Measurements from ENCODE around the gene KIF1B. TPM values are rescaled to one million over a fixed set of nuclear protein-coding genes. Genes with fewer than 3 reads are reported as not detected.

Gene KIF1B
- total and polyA plus RNA-seq, 9 donors, result 11.5 to 44.2 (median 37.2) TPM

DNA sequence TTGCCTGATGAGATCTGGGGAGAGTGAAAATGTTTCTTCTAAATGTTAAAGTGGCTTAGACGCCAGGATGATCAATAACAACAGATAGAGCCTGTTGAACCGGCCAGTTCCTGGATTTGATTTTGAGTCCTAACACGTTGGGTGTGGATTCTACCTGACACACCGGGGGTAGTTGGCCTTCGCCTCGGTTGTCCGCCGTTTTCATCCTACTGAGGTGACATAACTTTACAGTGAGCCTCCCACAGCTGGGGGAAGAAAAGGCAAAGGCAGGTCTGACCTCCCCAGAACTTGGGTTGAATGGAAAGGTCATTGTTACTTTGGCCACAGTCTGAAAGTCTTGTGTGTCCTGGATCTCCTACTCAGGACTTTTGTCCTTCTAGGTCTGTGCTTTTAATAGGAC lies 189.6 kb downstream of the KIF1B start:
- no peak for DNase-seq
- H3K36me3 ChIP-seq, result no peaks in the 10 kb centered on the region
- 34 to 39% (median 35%) methylated on average over 8 of the region's 8 CpGs for WGBS, 3 donors

DNA sequence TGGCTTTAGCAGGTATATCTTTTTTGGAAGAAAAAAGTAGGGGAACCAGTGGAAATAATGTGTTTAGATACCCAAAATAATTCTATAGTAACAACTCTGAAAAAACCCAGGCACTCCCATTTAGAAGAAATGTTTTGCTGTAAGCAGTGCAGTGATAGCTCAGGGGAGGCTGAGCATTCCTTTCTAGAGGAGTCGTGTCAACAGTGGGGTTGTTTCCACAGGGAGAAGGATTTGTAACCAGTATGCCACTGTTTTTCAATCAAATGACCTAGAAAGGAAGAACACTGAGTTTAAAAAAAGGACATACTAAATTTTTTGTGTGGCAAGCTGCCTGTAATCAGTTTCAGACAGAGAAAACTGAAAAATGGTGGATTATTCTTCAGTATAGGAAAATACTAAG lies 190.9 kb downstream of the KIF1B start:
- TF ChIP-seq, protein P1, sequence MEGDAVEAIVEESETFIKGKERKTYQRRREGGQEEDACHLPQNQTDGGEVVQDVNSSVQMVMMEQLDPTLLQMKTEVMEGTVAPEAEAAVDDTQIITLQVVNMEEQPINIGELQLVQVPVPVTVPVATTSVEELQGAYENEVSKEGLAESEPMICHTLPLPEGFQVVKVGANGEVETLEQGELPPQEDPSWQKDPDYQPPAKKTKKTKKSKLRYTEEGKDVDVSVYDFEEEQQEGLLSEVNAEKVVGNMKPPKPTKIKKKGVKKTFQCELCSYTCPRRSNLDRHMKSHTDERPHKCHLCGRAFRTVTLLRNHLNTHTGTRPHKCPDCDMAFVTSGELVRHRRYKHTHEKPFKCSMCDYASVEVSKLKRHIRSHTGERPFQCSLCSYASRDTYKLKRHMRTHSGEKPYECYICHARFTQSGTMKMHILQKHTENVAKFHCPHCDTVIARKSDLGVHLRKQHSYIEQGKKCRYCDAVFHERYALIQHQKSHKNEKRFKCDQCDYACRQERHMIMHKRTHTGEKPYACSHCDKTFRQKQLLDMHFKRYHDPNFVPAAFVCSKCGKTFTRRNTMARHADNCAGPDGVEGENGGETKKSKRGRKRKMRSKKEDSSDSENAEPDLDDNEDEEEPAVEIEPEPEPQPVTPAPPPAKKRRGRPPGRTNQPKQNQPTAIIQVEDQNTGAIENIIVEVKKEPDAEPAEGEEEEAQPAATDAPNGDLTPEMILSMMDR (IDR thresholded peaks at IDR 0.05), result no peak
- TF ChIP-seq EP300 (IDR thresholded peaks at IDR 0.05), result no peak
- no peak for TF ChIP-seq POLR2A (IDR thresholded peaks at IDR 0.05)
- no peaks in the 10 kb centered on the region for H3K27me3 ChIP-seq
- intact Hi-C loops (cut with DNase I), result no loop called here
- H3K27ac ChIP-seq, result no peak overlapping the region
- WGBS, 3 donors, result 13 to 19% (median 16%) methylated on average over 1 of the region's 1 CpG
- peaks cover 9% of the 10 kb centered on the region for H3K4me1 ChIP-seq (ENCODE audit: insufficient read depth)
- no peak overlapping the region for H3K4me3 ChIP-seq
- no peak for DNase-seq
- H3K9me3 ChIP-seq, result no peaks in the 10 kb centered on the region
- H3K36me3 ChIP-seq, result no peaks in the 10 kb centered on the region

More for the DNA sequence above, 189.6 kb downstream of the KIF1B start:
- no peaks in the 10 kb centered on the region for H3K9me3 ChIP-seq
- H3K4me3 ChIP-seq, result peak overlapping the region; percentile 62
- no peak for TF ChIP-seq EP300 (IDR thresholded peaks at IDR 0.05)
- TF ChIP-seq, protein P1 (IDR thresholded peaks at IDR 0.05), result no peak
- no peak for TF ChIP-seq POLR2A (IDR thresholded peaks at IDR 0.05)
- H3K27me3 ChIP-seq, result no peaks in the 10 kb centered on the region
- H3K4me1 ChIP-seq (ENCODE audit: insufficient read depth), result peaks cover 9% of the 10 kb centered on the region
- H3K27ac ChIP-seq, result no peak overlapping the region
- intact Hi-C loops (cut with DNase I), result no loop called here

DNA sequence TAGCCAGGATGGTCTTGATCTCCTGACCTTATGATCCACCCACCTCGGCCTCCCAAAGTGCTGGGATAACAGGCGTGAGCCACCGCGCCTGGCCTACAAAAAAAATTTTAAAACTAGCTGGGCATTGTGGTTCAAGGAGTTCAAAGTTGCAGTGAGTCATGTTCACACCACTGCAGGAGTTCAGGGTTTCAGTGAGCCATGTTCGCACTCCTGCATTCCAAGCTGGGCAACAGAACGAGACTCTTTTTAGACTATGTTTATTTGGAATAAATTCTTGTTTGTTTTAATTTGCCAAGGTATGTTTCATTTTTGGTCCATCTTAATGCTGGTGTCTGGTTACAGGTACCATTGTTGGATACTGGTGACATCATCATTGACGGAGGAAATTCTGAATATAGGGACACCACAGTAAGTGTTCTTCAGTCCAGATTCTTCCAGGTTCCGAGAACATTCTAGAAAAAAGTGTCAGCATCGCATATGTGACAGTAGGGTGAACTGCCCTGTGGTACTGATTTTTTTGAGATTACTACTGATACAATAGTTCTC lies 192.4 kb downstream of the KIF1B start:
- Histone ChIP-seq H3K36me3 (no peaks in the 10 kb centered on the region), H3K27ac (no peak overlapping the region), H3K4me3 (no peak overlapping the region), H3K27me3 (no peaks in the 10 kb centered on the region), H3K4me1 (ENCODE audit: insufficient read depth) (peaks cover 7% of the 10 kb centered on the region), H3K9me3 (no peaks in the 10 kb centered on the region)
- 91 to 95% (median 94%) methylated on average over 9 of the region's 9 CpGs for WGBS, 3 donors
- DNase-seq, result no peak
- TF ChIP-seq EP300 (IDR thresholded peaks at IDR 0.05) (no peak), POLR2A (IDR thresholded peaks at IDR 0.05) (no peak)
- TF ChIP-seq, protein P1 (IDR thresholded peaks at IDR 0.05), result no peak
- intact Hi-C loops (cut with DNase I), result no loop called here

DNA sequence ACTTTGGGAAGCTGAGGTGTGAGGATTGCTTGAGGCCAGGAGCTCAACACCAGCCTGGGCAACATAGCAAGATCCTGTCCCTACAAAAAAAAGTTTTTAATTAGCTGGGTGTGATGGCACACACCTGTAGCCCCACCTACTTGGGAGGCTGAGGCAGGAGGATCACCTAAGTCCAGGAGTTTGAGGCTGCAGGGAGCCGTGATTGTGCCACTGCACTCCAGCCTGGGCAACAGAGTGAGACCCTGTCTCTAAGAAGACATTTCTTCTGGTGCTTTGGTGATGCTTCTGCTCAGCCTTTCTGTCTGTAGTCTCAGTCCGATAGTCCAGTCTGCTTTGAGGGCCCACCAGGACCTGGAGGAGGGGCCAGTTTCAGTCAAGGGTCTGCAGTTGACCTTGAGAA lies 196.8 kb downstream of the KIF1B start:
- Histone ChIP-seq H3K27ac (no peak overlapping the region), H3K27me3 (no peaks in the 10 kb centered on the region), H3K4me1 (ENCODE audit: insufficient read depth) (no peaks in the 10 kb centered on the region), H3K4me3 (no peak overlapping the region), H3K9me3 (no peaks in the 10 kb centered on the region), H3K36me3 (no peaks in the 10 kb centered on the region)
- TF ChIP-seq, protein P1 (IDR thresholded peaks at IDR 0.05), result no peak
- TF ChIP-seq EP300 (IDR thresholded peaks at IDR 0.05) (no peak), POLR2A (IDR thresholded peaks at IDR 0.05) (no peak)
- 82 to 89% (median 89%) methylated on average over 2 of the region's 2 CpGs for WGBS, 3 donors
- intact Hi-C loops (cut with DNase I), result no loop called here
- no peak for DNase-seq
